GM21360 (cell line): ENCODE results near the gene ARHGAP26.

Source experiments
- ATAC-seq: cut with Tn5 transposase; IDR thresholded peaks from one replicate; pipeline ENCODE4 v1.9.1; 2021; ENCODE audit warnings: mild to moderate bottlenecking, moderate library complexity; ENCODE audit not compliant: unreplicated experiment

ARHGAP26 gene

GRCh38 chr5:142870532-142871362, 100.6 kb downstream of the ARHGAP26 start:
- ATAC-seq = no peak

DNA sequence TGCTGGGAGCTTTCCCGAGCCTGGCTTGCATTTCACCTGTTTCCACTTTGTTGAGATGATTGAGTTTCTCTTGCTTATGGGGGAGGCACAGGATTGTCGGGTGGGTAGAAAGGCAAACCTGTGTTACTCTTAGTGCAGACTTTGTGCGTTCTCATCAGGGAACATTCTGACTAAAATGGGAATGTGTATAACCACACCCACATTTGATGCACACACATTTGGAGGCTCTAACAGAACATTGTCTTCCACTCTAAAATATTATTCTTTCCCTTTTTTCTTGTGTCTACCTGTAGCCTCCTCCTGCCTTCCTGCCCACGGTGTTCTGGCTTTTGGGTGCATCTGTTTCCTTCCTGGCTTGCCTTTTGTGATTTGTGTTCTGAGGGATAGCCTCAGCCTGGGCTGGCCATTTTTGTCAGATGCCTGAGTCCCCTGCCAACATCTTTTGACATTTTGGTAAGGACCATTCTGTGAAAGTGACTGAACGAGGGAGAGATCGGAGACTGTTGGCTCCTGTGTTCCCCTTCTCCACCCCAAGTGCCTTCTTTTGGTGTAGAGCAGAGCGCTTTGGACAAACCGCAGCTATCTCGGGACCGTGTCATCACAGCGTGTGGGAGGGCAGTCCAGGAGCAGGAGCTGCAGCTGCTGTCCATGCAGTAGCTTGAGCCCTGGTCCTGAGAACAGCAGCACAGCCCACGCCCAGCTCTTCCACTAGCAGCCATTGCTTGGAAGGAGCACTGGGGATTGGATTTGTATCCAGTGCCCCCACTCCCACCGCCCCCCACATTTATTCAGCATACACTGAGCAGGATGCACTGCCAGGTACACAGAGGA, 101.4 kb downstream of the ARHGAP26 start:
- no peak for ATAC-seq

- ATAC-seq = no peak
Observed at GRCh38 chr5:142872217-142872616, 102.0 kb downstream of the ARHGAP26 start.

DNA sequence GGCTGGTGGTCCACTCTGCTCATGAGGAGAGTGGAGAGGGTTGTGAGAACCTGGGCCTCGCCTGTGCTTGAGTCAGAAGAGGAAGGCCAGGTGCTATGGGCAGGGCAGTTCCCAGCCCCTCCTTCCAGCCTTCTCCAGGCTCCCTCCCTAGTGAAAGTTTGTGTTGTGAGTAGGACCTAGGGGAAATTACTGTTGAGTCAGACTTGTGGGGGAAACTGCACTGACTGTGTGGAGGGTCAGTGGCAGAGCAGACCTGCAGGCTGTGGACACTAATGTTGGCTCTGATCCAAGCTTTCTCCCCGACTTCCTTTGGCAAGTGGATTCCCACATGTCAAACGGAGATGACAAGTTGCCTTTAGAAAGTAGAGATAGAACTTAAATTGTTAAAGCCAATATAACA, 102.6 kb downstream of the ARHGAP26 start:
- no peak for ATAC-seq

DNA sequence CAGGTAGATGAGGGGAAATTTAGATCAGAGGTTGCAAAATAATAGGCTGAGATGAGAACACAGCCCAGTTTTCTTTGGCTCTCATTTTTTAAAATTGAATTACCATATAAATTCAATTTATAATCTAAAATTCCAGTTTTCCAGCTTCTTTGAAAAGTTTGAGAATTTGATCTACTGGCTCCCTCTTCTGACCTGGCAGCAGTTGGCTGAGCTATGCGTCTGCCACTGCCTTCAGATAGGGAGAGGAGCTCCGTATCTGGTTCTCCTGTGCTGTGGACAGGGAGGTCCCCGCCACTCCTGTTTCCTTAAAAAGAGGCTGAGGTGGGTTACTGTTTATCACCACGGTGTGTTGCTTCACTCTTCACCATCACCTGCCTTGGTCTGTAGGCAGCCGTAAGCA, 103.7 kb downstream of the ARHGAP26 start:
- no peak for ATAC-seq

- ATAC-seq = no peak
Observed at GRCh38 chr5:142874540-142874939, 104.4 kb downstream of the ARHGAP26 start.

GRCh38 chr5:142875936-142876335, 105.8 kb downstream of the ARHGAP26 start:
- ATAC-seq = no peak

- ATAC-seq = no peak
Observed at GRCh38 chr5:142876817-142877216, 106.6 kb downstream of the ARHGAP26 start.

GRCh38 chr5:142878111-142878510, 107.9 kb downstream of the ARHGAP26 start:
- no peak for ATAC-seq

DNA sequence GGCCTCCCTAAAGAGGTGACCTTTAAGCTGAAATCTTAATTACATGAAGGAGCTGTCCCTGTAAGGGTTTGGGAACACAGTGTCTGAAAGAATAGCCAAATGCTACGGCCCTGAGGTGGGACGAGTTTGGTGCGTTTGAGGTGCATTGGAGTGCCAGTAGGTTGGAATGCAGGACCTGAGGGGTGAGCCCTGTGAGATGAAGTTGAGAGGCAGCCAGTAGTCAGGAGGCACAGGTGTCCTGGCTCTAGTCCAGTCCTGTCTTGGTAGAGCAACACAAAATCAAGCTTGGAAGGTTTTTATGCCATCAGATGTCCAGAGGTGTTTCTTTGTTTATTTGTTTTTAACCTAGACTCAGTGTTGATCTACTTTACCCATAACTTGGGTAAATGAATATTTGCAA, 108.5 kb downstream of the ARHGAP26 start:
- ATAC-seq = no peak

- peak; percentile 68 for ATAC-seq
Observed at GRCh38 chr5:142881076-142881783, 111.1 kb downstream of the ARHGAP26 start.

GRCh38 chr5:142881784-142882126, 111.6 kb downstream of the ARHGAP26 start:
- no peak for ATAC-seq

- ATAC-seq = no peak
Observed at GRCh38 chr5:142883025-142883424, 112.8 kb downstream of the ARHGAP26 start.

DNA sequence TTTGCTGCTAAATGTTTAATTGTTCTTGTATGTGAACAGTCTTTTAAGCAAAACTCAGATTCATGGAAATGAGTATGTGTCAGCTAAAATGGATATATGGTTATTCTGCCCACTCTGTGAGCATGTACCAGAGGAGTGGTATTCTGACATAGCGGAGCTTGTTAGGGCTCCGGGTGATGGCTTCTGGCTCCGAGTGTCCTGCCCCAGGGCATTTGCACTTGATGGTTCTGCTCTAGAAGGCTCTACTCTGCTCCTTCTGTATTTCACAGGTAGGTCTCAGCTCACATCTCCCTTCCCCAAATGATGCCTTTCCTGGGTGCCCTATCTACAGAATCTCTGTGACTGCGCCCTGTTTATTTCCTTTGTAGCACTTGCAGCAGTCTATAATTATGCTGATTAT, 113.3 kb downstream of the ARHGAP26 start:
- no peak for ATAC-seq

- ATAC-seq = no peak
Observed at GRCh38 chr5:142884029-142884428, 113.9 kb downstream of the ARHGAP26 start.

DNA sequence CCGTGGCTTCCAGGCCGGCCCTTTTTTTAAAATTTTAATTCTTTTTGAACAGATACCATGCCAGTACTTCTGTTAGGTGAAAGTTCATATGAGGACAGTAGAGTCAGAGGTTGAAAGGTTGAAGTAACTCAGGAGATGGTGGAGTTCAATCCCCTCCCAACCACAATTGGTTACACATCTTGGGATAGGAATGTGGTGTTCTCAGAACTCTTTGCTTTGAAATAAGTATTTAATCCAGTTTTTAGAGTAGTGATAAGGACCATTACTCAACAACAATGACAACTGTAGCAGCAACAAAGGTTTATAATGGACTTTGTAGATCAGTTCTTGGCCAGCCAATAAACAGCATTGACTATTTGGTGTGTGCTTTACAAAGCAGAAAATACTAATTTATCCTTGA, 116.0 kb downstream of the ARHGAP26 start:
- ATAC-seq = no peak

DNA sequence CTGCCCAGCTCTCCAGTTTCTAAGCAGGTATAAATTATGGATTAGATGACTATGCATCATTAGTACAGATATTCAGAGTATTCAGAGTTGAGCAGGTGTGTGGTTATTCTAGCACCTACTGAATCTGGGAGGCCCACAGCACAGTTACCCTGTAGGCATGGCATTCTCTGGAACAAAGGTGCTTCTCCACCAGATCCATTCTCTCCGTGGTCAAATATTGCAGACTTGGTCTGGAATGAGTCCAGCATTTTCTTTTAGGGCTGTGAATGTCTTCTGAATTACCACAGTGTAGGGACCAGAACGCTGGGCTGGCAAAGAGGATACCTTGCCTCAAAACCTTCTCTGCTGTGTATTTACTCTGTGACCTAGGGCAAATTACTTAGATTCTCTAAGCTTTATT, 116.8 kb downstream of the ARHGAP26 start:
- no peak for ATAC-seq

DNA sequence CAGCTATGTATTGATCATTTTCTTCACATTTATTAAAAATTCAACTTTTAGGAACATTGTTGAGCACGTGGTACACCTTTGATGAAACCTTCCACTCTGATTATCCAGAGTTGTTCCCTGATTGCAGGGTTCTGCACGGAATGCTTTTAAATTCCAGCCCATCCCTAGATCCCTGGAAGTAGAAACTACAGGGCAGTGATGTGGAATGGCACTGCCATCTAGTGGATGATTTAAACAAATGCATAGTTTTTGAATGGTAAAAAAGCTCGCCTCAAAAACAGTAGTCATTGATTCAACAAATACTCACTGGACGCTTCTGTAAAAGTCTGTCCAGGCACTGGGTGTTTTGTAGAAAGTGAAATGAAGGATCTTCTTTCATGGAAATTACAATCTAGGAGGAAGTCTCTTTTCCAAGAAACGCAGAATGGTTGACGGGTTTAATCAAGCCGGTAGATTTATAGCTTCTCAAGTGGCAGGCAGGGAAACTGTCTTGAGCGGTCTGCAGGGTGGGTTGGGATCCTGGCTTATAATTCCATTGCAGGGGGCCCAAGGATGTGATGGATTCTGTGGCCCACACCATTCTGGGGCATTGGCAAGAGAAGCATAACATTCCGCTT, 118.4 kb downstream of the ARHGAP26 start:
- no peak for ATAC-seq

- no peak for ATAC-seq
Observed at GRCh38 chr5:142892021-142892420, 121.8 kb downstream of the ARHGAP26 start.

- no peak for ATAC-seq
Observed at GRCh38 chr5:142894315-142894714, 124.1 kb downstream of the ARHGAP26 start.

DNA sequence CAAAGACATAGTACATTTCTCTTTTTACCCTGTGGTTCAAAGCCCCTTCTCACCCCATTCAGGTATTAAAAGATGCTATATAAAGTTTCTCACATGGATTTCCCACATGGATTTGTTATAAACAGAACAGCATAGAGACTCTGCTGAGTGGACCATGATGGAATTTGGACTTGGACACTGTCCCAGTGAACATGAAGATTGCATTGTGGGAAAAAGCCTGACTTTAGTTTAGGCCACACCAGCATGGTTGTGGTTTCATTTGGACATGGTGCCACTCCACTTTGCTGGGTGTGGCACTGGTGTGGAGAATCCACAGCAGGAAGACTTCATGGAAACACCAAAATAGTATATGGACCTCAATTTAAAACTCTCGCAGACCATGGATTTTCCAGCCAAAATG, 124.6 kb downstream of the ARHGAP26 start:
- ATAC-seq = no peak
